Endothelial cell of umbilical vein (primary cell): ENCODE measurements around the gene FRMD7. TPM values are rescaled to one million over a fixed set of nuclear protein-coding genes. Genes with fewer than 3 reads are reported as not detected.

Source experiments
- BruUV-seq: library from RNA; stranded (reverse); fragments of 400-500 nt; replicated peaks from 2 replicates; lab custom pipeline; 2021; lab: Mats Ljungman, UMichigan
- CTCF ChIA-PET: fragments of 300-600, 350-600 bp; sonication (Branson Sonifier 250); formaldehyde crosslinking; loops from one replicate; lab custom pipeline; 2021; ENCODE audit warnings: antibody characterized with exemption, inconsistent platforms; lab: Charles Lee
- POLR2A ChIA-PET: fragments of 300-600, 350-600 bp; sonication (Branson Sonifier 250); formaldehyde crosslinking; loops from one replicate; lab custom pipeline; 2021; ENCODE audit warnings: antibody characterized with exemption, inconsistent platforms; lab: Charles Lee
- DNase-seq: peaks from one replicate; pipeline ENCODE4 v3.0.0-alpha.2; 2011; ENCODE audit warnings: low read depth, low spot score
- FAIRE-seq: peaks from 2 replicates; lab custom pipeline; 2011; peaks lifted over from hg19 to GRCh38; lab: Jason Lieb, UNC
- H2AFZ ChIP-seq: 2 replicates; pipeline ENCODE4 v1.6.0; 2012; ENCODE audit warnings: low read depth, low read length, control low read depth, inconsistent platforms
- H3K27ac ChIP-seq: 2 replicates; pipeline ENCODE4 v1.5.1; 2011; ENCODE audit warnings: low read depth, mild to moderate bottlenecking, control low read depth, low read length, moderate library complexity; ENCODE audit not compliant: insufficient read depth
- H3K27me3 ChIP-seq, 2 experiments: 2 replicates each; pipeline versions ENCODE4 v1.6.0 to v1.6.1; 2011; ENCODE audit warnings: low read length in 2 of 2, mixed read lengths in 1 of 2; ENCODE audit not compliant: control insufficient read depth in 2 of 2, insufficient read depth in 2 of 2
- H3K36me3 ChIP-seq, 2 experiments: 2 replicates in 1 of 2; 3 replicates in 1 of 2; pipeline ENCODE4 v1.5.1; 2011; ENCODE audit warnings: low read length in 2 of 2, mild to moderate bottlenecking in 1 of 2, moderate library complexity in 1 of 2; ENCODE audit not compliant: control insufficient read depth in 2 of 2, insufficient read depth in 2 of 2; ENCODE audit errors: extremely low read depth in 1 of 2
- H3K4me1 ChIP-seq: 3 replicates; pipeline ENCODE4 v1.5.1; 2011; ENCODE audit warnings: mild to moderate bottlenecking, low read length; ENCODE audit not compliant: control insufficient read depth, insufficient read depth; ENCODE audit errors: extremely low read depth
- H3K4me2 ChIP-seq: 2 replicates; pipeline ENCODE4 v1.6.1; 2011; ENCODE audit warnings: low read length, control low read depth, mixed read lengths; ENCODE audit not compliant: insufficient read depth
- H3K4me3 ChIP-seq, 3 experiments: fragments of 200-600 bp in 1 of 3; sonication (generic), shearing (Covaris generic) in 1 of 3; replicated peaks in 1 of 3; 2 replicates each; pipeline ENCODE4 v1.5.1; 2011 to 2016; ENCODE audit warnings: control low read depth in 3 of 3, low read length in 3 of 3, mild to moderate bottlenecking in 2 of 3, inconsistent platforms in 1 of 3, low read depth in 1 of 3, moderate library complexity in 1 of 3; ENCODE audit not compliant: insufficient read depth in 1 of 3
- H3K79me2 ChIP-seq: 2 replicates; pipeline ENCODE4 v1.6.0; 2012; ENCODE audit warnings: low read length, inconsistent platforms; ENCODE audit not compliant: control insufficient read depth, insufficient read depth
- H3K9ac ChIP-seq: replicated peaks from 2 replicates; pipeline ENCODE3; 2011; ENCODE audit warnings: low read length, control low read depth; ENCODE audit not compliant: insufficient read depth; ENCODE audit errors: extremely low read depth
- H3K9me1 ChIP-seq: replicated peaks from 3 replicates; pipeline ENCODE4 v1.6.0; 2011; ENCODE audit warnings: mild to moderate bottlenecking, low read length; ENCODE audit not compliant: control insufficient read depth, insufficient read depth; ENCODE audit errors: extremely low read depth
- H3K9me3 ChIP-seq: replicated peaks from 2 replicates; pipeline ENCODE4 v1.5.1; 2012; ENCODE audit warnings: low read length, inconsistent platforms; ENCODE audit not compliant: control insufficient read depth, insufficient read depth
- H4K20me1 ChIP-seq: replicated peaks from 2 replicates; pipeline ENCODE3; 2011; ENCODE audit warnings: mild to moderate bottlenecking, low read length; ENCODE audit not compliant: control insufficient read depth, insufficient read depth; ENCODE audit errors: extremely low read depth
- CTCF ChIP-seq, 2 donors: IDR thresholded peaks; 1 replicate in 1 of 2; 2 replicates in 1 of 2; pipeline ENCODE4 v1.5.1; 2011; ENCODE audit warnings: low read length in 2 of 2, mild to moderate bottlenecking in 2 of 2, moderate library complexity in 2 of 2, control low read depth in 1 of 2, inconsistent platforms in 1 of 2, low read depth in 1 of 2; ENCODE audit not compliant: insufficient read depth in 1 of 2; ENCODE audit errors: extremely low read depth in 1 of 2
- EZH2 ChIP-seq: IDR thresholded peaks from 2 replicates; pipeline ENCODE4 v1.6.1; 2012; ENCODE audit warnings: borderline replicate concordance, low read depth, mild to moderate bottlenecking, moderate library complexity, low read length, inconsistent platforms; ENCODE audit not compliant: severe bottlenecking
- FOS ChIP-seq: IDR thresholded peaks from 2 replicates; pipeline ENCODE4 v1.6.1; 2011; ENCODE audit warnings: mild to moderate bottlenecking, low read length, moderate library complexity, borderline replicate concordance; ENCODE audit not compliant: insufficient read depth
- GATA2 ChIP-seq: IDR thresholded peaks from 2 replicates; pipeline ENCODE4 v1.7.0; 2011; ENCODE audit warnings: low read depth, mild to moderate bottlenecking, moderate library complexity, mixed read lengths, low read length; ENCODE audit not compliant: insufficient read length, insufficient read depth
- JUN ChIP-seq: IDR thresholded peaks from 2 replicates; pipeline ENCODE4 v1.6.1; 2011; ENCODE audit warnings: borderline replicate concordance, low read depth; ENCODE audit not compliant: insufficient read length, insufficient read depth
- MAX ChIP-seq: IDR thresholded peaks from 2 replicates; pipeline ENCODE4 v1.6.1; 2011; ENCODE audit not compliant: insufficient read depth, insufficient read length
- MYC ChIP-seq: IDR thresholded peaks from one replicate; pipeline ENCODE4 v1.6.1; 2011; ENCODE audit warnings: mild to moderate bottlenecking, low read depth, low read length
- POLR2A ChIP-seq: IDR thresholded peaks from 2 replicates; pipeline ENCODE4 v1.6.1; 2012; ENCODE audit warnings: low read depth, mild to moderate bottlenecking, control low read depth, low read length
- POLR2AphosphoS5 ChIP-seq: IDR thresholded peaks from 2 replicates; pipeline ENCODE4 v1.6.1; 2012; ENCODE audit warnings: low read depth, mild to moderate bottlenecking, control low read depth, low read length, moderate library complexity; ENCODE audit not compliant: insufficient read depth
- dilution Hi-C: fragments of 300-500 bp; cut with MboI; formaldehyde crosslinking; loops from one replicate; pipeline ENCODE4 v1.15.0; 2019; ENCODE audit warnings: low sequenced_read_pairs; ENCODE audit not compliant: extremely low pct_ligation_motif_present
- intact Hi-C: fragments of 100-400 bp; cut with micrococcal nuclease; formaldehyde crosslinking; loops from one replicate; pipeline ENCODE4 v1.10.0; 2022
- polyA plus RNA-seq, 4 experiments: library from polyadenylated mRNA; depleted of rRNA in 3 of 4; stranded (reverse) in 3 of 4; unstranded in 1 of 4; fragments of >200 nt; gene quantifications; 2 replicates each; pipeline versions ENCODE4 v1.2.1 to v1.2.3, GENCODE V29; 2011 to 2012; ENCODE audit warnings: missing spikeins in 1 of 4
- total RNA-seq: library from RNA; stranded (reverse); gene quantifications from 2 replicates; pipeline ENCODE4 v1.2.3, GENCODE V29; 2021

FRMD7 gene
- total and polyA plus RNA-seq, 2 donors (not counting 3 experiments of a cell fraction or from before 2014, with no cell fraction given), result not detected

GRCh38 chrX:132144061-132144460 is 16.2 kb upstream of the FRMD7 start:
- Histone ChIP-seq H3K9me3 (no peaks in the 10 kb centered on the region), H3K27ac (no peak overlapping the region), H3K27me3 (no peaks in the 10 kb centered on the region), H4K20me1 (no peaks in the 10 kb centered on the region), H3K4me1 (no peaks in the 10 kb centered on the region), H2AFZ (no peak overlapping the region), H3K4me3 (no peak overlapping the region), H3K9ac (no peak overlapping the region), H3K9me1 (no peaks in the 10 kb centered on the region), H3K4me2 (no peak overlapping the region), H3K36me3 (no peaks in the 10 kb centered on the region), H3K79me2 (no peaks in the 10 kb centered on the region)
- dilution Hi-C loops, result no loop called here
- POLR2A ChIA-PET, result no interaction called here
- no peak for TF ChIP-seq JUN
- intact Hi-C loops, result no loop called here
- CTCF ChIA-PET, result interaction anchor here (0.6 kb wide), 1 partner anchor 355 kb away, joined by 3 read pairs; no protein-coding TSS in a partner anchor
- no TSS peak for BruUV-seq
- FAIRE-seq, result no peak
- DNase-seq, result peak; percentile 7

GRCh38 chrX:132125906-132126305 is 1.9 kb downstream of the FRMD7 start:
- H3K27me3 ChIP-seq, result peaks cover 0 to 2% of the 10 kb centered on the region in 2 experiments
- FAIRE-seq, result no peak
- TF ChIP-seq POLR2A (no peak), EZH2 (no peak), GATA2 (no peak), MYC (no peak), JUN (no peak), MAX (no peak), CTCF (IDR thresholded peaks at IDR 0.05; ENCODE audit: extremely low read depth in 1 of 2, insufficient read depth in 1 of 2, low read depth in 1 of 2, low read length in 2 of 2) (no peak), POLR2AphosphoS5 (no peak), FOS (no peak)
- dilution Hi-C loops (no loop called here), intact Hi-C loops (no loop called here)
- H4K20me1 ChIP-seq, result no peaks in the 10 kb centered on the region
- POLR2A ChIA-PET, result no interaction called here
- no peak overlapping the region for H2AFZ ChIP-seq
- no peaks in the 10 kb centered on the region for H3K4me1 ChIP-seq
- H3K36me3 ChIP-seq, result no peaks in the 10 kb centered on the region
- H3K79me2 ChIP-seq, result no peaks in the 10 kb centered on the region
- no peak overlapping the region for H3K27ac ChIP-seq
- no peak overlapping the region for H3K4me2 ChIP-seq
- no peaks in the 10 kb centered on the region for H3K9me3 ChIP-seq
- CTCF ChIA-PET, result interaction anchor here (1.1 kb wide), 2 partner anchors 10 to 34 kb away, joined by 3 read pairs; no protein-coding TSS in a partner anchor
- BruUV-seq, result no TSS peak
- H3K9me1 ChIP-seq, result no peaks in the 10 kb centered on the region
- no peak overlapping the region for H3K9ac ChIP-seq
- H3K4me3 ChIP-seq, result no peak overlapping the region
- no peak for DNase-seq
